ENCODE data around the gene IL1RAPL1. TPM values are rescaled to one million over a fixed set of nuclear protein-coding genes. Genes with fewer than 3 reads are reported as not detected.

IL1RAPL1 gene
- total RNA-seq, 1 donor from 2014 or later, result not detected

DNA sequence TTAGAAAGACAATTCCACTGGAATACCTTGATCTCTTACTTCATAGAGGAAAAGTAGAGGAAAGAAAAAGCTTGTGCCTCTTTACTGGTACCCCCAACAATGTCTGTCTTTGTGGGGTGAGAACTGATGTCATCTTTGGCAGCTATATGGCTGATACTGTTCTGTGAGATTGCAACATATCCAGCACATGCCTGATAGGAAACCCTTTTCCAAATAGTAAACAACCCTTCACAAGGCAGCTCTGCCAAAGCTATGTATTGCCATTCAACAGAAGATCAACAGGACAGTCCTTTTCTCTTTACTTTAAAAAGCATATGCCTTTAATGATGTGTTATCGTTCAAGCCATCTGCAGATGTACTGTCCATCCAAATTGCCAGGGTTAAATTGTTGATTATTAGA is 105.9 kb downstream of the IL1RAPL1 start:
- no peaks in the 10 kb centered on the region for H3K36me3 ChIP-seq (ENCODE audit: control insufficient read depth, insufficient read depth, low read length)
- no peak for FAIRE-seq

DNA sequence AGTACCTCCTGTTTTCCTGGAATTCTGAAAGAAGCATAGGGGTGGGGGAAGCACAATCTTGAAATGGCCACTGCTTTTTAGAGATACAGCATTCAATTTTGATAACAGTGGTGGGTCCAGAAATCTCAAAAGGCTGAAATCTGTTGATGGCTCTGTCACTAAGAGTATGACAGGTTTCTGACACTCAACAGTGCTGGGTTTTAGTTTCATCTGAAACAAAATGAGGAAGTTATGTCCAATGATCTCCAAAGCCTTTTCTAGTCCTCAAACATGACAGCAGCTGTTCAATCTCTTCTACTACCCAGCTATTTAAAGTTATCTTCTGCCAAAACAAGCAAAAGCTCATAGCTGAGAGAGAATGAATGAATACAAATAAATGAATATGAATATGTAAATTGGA is 110.5 kb downstream of the IL1RAPL1 start:
- no peaks in the 10 kb centered on the region for H3K36me3 ChIP-seq (ENCODE audit: control insufficient read depth, insufficient read depth, low read length)
- DNase-seq (ENCODE audit: low read depth), result no peak
- FAIRE-seq, result no peak
- no peak overlapping the region for H3K4me3 ChIP-seq (ENCODE audit: low read depth, low read length)
- no peaks in the 10 kb centered on the region for H3K27me3 ChIP-seq (ENCODE audit: control insufficient read depth, insufficient read depth, low read length)
- TF ChIP-seq, protein P1, sequence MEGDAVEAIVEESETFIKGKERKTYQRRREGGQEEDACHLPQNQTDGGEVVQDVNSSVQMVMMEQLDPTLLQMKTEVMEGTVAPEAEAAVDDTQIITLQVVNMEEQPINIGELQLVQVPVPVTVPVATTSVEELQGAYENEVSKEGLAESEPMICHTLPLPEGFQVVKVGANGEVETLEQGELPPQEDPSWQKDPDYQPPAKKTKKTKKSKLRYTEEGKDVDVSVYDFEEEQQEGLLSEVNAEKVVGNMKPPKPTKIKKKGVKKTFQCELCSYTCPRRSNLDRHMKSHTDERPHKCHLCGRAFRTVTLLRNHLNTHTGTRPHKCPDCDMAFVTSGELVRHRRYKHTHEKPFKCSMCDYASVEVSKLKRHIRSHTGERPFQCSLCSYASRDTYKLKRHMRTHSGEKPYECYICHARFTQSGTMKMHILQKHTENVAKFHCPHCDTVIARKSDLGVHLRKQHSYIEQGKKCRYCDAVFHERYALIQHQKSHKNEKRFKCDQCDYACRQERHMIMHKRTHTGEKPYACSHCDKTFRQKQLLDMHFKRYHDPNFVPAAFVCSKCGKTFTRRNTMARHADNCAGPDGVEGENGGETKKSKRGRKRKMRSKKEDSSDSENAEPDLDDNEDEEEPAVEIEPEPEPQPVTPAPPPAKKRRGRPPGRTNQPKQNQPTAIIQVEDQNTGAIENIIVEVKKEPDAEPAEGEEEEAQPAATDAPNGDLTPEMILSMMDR (IDR thresholded peaks at IDR 0.05; ENCODE audit: insufficient read depth, low read length, severe bottlenecking), result no peak

More for the DNA sequence above, 105.9 kb downstream of the IL1RAPL1 start:
- DNase-seq (ENCODE audit: low read depth), result no peak
- no peaks in the 10 kb centered on the region for H3K27me3 ChIP-seq (ENCODE audit: control insufficient read depth, insufficient read depth, low read length)
- H3K4me3 ChIP-seq (ENCODE audit: low read depth, low read length), result no peak overlapping the region
- TF ChIP-seq, protein P1 (IDR thresholded peaks at IDR 0.05; ENCODE audit: insufficient read depth, low read length, severe bottlenecking), result no peak

DNA sequence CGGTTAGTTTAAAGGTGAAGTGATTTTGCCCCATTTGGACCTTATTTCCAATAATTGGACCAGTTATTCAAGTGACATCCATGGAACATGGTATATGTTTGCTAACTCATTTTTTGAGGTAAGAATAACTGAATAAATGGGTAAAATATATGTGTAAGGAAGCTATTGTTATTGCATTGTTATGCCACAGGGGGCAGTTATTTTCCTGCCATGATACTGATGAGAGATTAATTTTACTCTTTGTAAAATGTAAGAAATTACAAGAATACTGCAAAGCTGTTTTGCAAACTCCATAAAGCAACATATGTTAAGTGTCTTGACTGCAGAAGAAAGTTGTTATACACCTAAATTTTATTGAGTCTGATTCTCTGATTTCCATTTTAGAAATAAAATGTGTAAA is 114.0 kb downstream of the IL1RAPL1 start:
- TF ChIP-seq, protein P1 (IDR thresholded peaks at IDR 0.05; ENCODE audit: insufficient read depth, low read length, severe bottlenecking), result no peak
- no peak for FAIRE-seq

DNA sequence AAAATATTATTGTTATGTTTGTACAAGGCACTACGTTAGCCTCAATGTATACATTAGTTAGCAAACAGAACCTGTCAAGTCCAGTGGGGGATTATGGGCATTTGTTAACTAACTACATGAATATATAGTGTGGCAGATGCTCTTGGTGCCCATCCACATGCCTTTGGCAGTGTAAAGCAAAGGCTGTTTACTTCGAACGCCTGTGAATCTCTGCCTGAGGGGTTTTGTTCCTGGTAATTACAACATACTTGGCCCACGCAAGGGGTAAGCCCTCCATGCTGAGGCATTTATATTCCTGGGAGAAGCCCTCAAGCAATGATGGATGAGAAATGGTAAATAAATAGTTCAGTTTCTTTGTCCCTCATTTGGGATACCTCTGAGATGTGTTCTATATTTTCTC is 119.7 kb downstream of the IL1RAPL1 start:
- TF ChIP-seq, protein P1 (IDR thresholded peaks at IDR 0.05; ENCODE audit: insufficient read depth, low read length, severe bottlenecking), result no peak
- no peak overlapping the region for H3K4me3 ChIP-seq (ENCODE audit: low read depth, low read length)
- DNase-seq (ENCODE audit: low read depth) (no peak), FAIRE-seq (no peak)
- no peaks in the 10 kb centered on the region for H3K27me3 ChIP-seq (ENCODE audit: control insufficient read depth, insufficient read depth, low read length)
- H3K36me3 ChIP-seq (ENCODE audit: control insufficient read depth, insufficient read depth, low read length), result no peaks in the 10 kb centered on the region

More for the DNA sequence above, 114.0 kb downstream of the IL1RAPL1 start:
- Histone ChIP-seq H3K4me3 (ENCODE audit: low read depth, low read length) (no peak overlapping the region), H3K27me3 (ENCODE audit: control insufficient read depth, insufficient read depth, low read length) (no peaks in the 10 kb centered on the region), H3K36me3 (ENCODE audit: control insufficient read depth, insufficient read depth, low read length) (no peaks in the 10 kb centered on the region)
- DNase-seq (ENCODE audit: low read depth), result no peak

DNA sequence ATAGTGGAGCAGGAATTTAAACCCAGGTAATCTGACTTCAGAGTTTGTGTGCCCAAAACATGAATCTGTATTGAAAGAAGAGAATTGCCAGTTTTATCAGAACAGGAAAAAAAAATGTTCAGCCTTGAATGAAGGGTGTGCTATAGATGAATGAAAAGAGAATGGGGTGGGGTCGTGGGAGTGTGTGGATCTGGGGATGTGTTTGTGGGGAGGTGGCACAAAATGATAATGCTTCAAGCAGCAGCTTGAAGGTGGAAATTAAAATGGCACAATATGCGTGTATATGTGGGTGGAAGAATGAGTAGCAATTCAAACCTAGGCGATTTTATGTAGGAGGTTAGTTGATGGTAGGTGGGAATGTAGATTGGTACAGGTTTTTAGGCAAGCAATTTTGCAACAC is 122.2 kb downstream of the IL1RAPL1 start:
- no peak for FAIRE-seq
- no peak for DNase-seq (ENCODE audit: low read depth)
- no peaks in the 10 kb centered on the region for H3K27me3 ChIP-seq (ENCODE audit: control insufficient read depth, insufficient read depth, low read length)
- TF ChIP-seq, protein P1 (IDR thresholded peaks at IDR 0.05; ENCODE audit: insufficient read depth, low read length, severe bottlenecking), result no peak
- H3K4me3 ChIP-seq (ENCODE audit: low read depth, low read length), result no peak overlapping the region
- H3K36me3 ChIP-seq (ENCODE audit: control insufficient read depth, insufficient read depth, low read length), result no peaks in the 10 kb centered on the region

DNA sequence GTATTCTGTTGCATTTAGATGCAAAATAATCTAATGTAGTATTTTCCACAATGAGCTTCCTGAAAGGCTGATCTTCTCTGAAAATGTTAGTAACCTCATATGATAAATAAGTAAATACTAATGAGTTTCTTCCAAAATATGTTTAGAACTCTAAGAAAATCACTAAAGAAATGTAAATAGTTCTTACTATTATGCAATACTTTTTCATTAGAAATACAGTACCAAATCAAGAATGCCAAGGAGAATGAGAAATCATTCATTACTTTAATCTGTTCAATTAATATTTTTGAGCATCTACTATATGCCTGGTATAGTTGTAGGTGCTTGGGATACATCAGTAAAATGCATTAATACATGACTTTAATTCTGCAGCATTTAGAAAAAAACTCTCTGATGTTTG is 130.6 kb downstream of the IL1RAPL1 start:
- H3K27me3 ChIP-seq (ENCODE audit: control insufficient read depth, insufficient read depth, low read length), result no peaks in the 10 kb centered on the region
- DNase-seq (ENCODE audit: low read depth) (no peak), FAIRE-seq (no peak)
- no peak overlapping the region for H3K4me3 ChIP-seq (ENCODE audit: low read depth, low read length)
- H3K36me3 ChIP-seq (ENCODE audit: control insufficient read depth, insufficient read depth, low read length), result no peaks in the 10 kb centered on the region
- TF ChIP-seq, protein P1 (IDR thresholded peaks at IDR 0.05; ENCODE audit: insufficient read depth, low read length, severe bottlenecking), result no peak

All from bronchial epithelial cell (primary cell).